GM19324 (cell line): ENCODE data around the gene RIT2.

ENCODE experiments used
- ATAC-seq: cut with Tn5 transposase; IDR thresholded peaks from one replicate; pipeline ENCODE4 v1.9.1; 2021; ENCODE audit warnings: mild to moderate bottlenecking, moderate library complexity; ENCODE audit not compliant: unreplicated experiment, low FRiP score

Gene RIT2

DNA sequence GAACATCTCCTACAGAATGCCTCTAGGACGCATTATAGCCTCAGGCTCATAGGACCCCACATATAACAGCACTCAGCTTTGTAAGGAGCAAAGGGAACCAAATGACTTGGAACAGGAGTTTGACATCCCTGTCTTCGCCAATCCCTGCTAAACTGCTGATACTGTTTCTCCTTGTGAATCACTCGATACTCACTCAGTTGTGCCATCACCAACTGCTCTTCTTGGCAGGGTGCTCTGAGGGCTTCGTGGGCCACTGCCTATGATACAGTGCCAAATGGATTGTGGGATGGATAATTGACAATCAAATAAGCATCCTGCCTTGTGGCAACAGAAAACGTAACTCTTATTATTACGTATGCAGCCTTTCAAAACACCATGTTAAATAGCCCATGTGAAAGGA lies 396.3 kb downstream of the RIT2 start:
- ATAC-seq: no peak

DNA sequence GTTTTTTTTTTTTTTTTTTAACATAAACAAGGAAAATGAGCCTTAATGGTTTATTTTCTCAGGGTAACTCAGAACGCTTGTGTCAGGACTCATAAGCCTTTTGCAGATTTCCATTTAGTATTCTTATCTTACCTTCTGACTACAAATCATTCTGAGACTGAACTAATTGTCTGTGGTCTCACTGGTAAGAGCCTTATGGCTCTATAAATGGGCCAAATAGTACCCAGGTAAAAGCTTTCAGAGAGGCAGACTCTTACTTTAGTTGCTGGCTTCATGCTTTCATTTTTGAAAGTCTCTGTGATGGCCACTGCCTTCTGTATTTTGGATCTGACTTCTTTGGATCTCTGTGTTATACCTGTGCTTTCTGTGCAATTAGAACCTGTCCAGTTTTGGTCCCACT lies 403.4 kb downstream of the RIT2 start:
- ATAC-seq: no peak

DNA sequence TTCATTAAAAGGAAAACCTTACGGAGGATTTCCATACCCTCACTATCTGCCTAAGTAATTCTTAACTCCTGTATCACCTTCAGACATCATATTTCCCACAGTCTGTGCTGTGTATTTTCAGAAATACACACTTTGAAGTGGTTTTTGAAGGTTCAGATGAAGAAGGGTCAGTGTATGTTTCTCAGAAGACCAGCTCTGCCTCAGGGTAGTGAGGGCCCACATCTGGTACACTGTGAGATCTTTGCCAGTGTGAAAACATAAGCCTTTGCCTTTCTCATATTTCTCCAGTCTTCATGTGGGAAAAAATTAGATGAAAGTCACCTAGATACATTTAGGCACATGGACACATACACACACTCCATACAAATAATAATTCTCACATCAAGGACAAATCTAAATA lies 408.4 kb downstream of the RIT2 start:
- ATAC-seq: no peak

DNA sequence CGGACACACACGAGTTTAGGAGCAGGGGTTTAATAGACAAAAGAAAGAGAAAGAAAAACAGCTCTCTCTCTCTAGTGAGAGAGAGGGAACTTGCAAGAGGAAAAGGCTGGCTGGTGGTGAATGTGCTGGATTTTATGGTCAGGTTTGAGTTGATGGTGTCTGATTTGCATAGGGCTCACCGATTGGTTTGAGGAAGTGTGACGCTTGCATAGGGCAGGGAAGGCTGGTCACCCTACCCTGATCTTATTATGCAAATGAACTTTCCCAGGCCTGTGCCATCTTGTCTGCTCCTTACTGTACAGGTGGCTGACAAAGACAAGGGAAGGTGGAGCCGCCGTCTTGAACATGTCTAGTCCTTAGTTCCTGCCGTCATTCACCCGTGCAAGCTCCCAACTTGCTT lies 408.9 kb downstream of the RIT2 start:
- ATAC-seq: no peak

DNA sequence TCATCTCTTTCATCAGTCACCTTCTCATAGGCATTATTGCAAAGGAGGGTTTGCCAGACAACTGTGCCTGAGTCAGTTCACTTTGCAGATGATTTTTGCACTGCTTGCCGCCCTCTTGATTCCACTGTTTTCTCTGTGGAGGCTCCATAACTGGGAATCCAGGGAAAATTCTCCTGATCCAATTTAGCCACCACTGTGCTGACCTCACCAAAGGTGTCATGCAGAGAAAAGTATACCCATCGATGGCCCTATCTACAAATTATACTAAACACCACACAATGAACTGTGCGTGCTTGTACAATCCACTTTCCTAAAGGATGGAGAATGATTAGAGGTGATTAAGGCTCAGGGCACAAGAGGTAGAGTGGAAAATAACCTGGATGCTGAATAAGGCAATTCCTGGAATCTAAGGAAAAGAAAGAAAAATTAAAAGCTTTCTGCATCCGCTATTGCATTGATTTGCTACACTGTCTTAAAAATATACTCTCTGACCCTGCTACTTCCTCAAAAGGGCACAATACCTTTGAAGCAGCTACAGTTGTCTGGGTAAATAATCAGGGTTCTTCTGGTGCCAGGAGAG lies 409.4 kb downstream of the RIT2 start:
- no peak for ATAC-seq
